Muscle layer of duodenum (tissue), 2 donors: ENCODE results near the gene PUS3.
"Not testable (repeated sequence)": the region's sequence is repeated elsewhere in the genome, so short reads cannot be mapped to it uniquely, and the experiment has no call there.

ENCODE experiments used
- H3K27ac ChIP-seq: one replicate; pipeline ENCODE4 v1.7.0; 2013; ENCODE audit warnings: mild to moderate bottlenecking, low read length
- H3K27me3 ChIP-seq: one replicate; pipeline ENCODE4 v1.7.0; 2013; ENCODE audit warnings: low read depth, mild to moderate bottlenecking, control low read depth, low read length
- H3K36me3 ChIP-seq, 2 donors: one replicate each; pipeline ENCODE4 v1.7.0; 2013; ENCODE audit warnings: low read length in 2 of 2, control low read depth in 1 of 2, mild to moderate bottlenecking in 1 of 2; ENCODE audit not compliant: insufficient read depth in 2 of 2, control insufficient read depth in 1 of 2
- H3K4me1 ChIP-seq, 2 donors: one replicate each; pipeline ENCODE4 v1.7.0; 2013; ENCODE audit warnings: low read length in 2 of 2, mild to moderate bottlenecking in 2 of 2, control low read depth in 1 of 2, moderate library complexity in 1 of 2; ENCODE audit not compliant: insufficient read depth in 2 of 2, control insufficient read depth in 1 of 2
- H3K4me3 ChIP-seq, 2 donors: one replicate each; pipeline ENCODE4 v1.7.0; 2013; ENCODE audit warnings: low read length in 2 of 2, low read depth in 1 of 2, mild to moderate bottlenecking in 1 of 2
- H3K9me3 ChIP-seq, 2 donors: one replicate each; pipeline ENCODE4 v1.7.0; 2013; ENCODE audit warnings: low read length in 2 of 2, control low read depth in 1 of 2, mild to moderate bottlenecking in 1 of 2; ENCODE audit not compliant: control insufficient read depth in 1 of 2
- donor health status: healthy.

Gene PUS3

DNA sequence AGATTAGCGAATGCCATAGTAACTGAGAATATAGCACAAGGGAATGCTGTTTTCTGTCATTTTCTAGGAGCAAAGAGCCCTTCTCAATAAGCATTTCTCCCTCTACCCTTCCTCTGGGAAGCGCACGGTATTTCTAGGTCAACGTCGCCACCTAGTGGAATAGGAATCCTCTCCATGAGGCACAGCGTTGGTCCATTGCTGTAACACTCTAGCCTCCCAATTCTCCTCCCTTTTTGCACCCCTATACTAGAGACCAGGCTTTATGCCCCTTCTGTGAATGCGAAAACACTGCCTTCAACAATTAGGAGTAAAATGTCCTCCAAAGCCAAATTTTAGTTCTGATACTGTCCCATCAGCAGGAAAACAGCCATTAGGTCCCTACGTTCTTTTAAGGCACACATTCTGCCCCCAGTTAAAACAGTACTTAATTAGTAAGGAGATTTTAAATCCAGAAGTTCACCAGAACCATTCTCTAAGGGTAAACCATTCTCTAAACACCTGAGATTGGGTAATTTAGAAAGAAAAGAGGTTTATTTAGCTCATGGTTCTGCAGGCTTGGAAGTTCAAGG is 28.4 kb downstream of the PUS3 start:
- H3K36me3 ChIP-seq = no peaks in the 10 kb centered on the region
- no peaks in the 10 kb centered on the region for H3K4me1 ChIP-seq
- no peak overlapping the region for H3K27ac ChIP-seq
- no peaks in the 10 kb centered on the region for H3K27me3 ChIP-seq
- no peaks in the 10 kb centered on the region for H3K9me3 ChIP-seq
- peak overlapping the region in 1 of 2 donors; percentile 26 for H3K4me3 ChIP-seq

DNA sequence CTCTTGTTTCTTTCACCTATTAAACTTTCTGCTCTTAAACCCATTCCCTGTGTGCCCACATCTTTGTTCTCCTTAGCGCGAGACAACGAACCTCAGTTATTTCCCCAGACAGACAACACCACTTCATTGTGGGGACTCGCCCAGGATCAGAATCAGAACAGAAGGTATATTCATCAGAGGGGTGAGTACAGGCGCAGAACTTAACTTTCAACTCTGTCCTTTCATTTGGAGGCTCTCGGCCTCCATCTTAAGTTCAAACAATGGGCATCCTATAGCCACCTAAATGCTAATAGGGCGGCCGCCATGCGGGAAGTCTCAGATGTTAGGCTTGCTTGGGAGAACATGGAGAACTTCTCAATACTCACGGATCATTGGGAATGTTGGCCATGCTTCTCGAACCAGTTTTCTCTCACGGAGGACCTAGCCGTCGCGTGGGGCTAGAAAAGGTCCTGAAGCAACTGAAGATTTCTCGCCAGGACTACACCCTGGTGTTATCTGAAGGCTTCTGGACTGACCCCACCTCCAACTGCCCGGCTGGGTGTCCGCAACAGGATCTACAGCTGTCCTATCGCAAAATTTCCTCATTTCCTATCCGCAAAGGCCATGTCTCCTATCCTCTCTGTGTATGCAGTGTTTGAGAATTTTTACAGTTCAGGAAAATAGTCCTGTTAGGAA is 29.0 kb downstream of the PUS3 start:
- Histone ChIP-seq H3K27ac (no peak overlapping the region), H3K4me3 (peak overlapping the region in 1 of 2 donors; percentile 26), H3K27me3 (no peaks in the 10 kb centered on the region), H3K4me1 (no peaks in the 10 kb centered on the region), H3K36me3 (no peaks in the 10 kb centered on the region), H3K9me3 (no peaks in the 10 kb centered on the region)

DNA sequence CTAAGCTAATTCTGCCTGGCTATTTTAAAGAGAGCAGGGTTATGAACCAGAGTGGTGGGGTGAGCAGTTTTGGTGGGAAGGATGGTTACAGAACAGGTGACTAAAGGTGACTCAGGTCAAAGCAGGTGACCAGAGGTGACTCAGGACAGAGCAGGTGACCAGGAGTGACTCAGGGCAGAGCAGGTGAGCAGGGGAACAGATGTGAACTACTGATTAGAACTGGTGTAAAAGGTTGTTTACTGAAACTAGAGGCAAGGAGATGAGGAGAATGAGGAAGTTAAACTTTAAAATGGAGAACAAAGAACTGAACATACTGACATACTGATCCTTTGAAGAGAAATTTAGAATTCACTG is 30.9 kb downstream of the PUS3 start:
- H3K27me3 ChIP-seq = no peaks in the 10 kb centered on the region
- H3K4me3 ChIP-seq = no peak overlapping the region
- no peak overlapping the region for H3K27ac ChIP-seq
- no peaks in the 10 kb centered on the region for H3K9me3 ChIP-seq
- H3K4me1 ChIP-seq = no peaks in the 10 kb centered on the region
- no peaks in the 10 kb centered on the region for H3K36me3 ChIP-seq

DNA sequence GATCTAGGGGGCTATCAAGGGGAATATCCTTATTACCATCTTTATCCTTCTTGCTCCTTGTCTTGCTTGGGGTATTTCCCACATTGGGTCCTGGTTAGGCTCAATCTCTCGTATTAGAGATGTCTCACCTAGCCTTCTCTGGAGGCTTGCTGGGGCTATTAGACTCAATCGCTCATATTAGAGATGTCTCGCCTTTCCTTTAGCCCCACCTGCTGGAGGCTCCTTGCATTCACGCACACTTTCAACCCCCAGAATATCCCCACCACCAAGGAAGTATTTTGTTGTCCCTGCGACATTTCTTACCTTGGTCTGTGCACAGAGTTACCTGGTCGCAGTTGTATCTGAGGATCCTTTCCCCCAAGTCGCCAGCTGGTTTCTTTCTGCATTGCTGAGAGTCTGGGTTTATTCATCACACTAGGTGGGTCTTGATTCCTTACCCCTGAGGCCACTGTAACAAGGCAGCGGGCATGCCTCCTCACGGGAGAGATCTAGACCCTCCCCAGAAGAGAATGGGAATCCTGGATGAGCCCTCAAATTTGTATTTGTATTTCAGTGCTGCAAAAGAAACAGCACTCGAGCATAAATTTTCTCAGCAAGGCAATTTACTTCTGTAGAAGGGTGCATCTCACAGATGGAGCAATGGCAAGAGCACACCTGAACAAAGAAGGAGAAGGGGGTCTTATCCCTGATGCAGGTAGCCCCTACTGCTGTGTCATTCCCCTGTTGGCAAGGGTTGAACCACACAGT is 31.4 kb downstream of the PUS3 start:
- no peaks in the 10 kb centered on the region for H3K9me3 ChIP-seq
- no peaks in the 10 kb centered on the region for H3K36me3 ChIP-seq
- no peaks in the 10 kb centered on the region for H3K27me3 ChIP-seq
- H3K4me3 ChIP-seq = no peak overlapping the region
- H3K4me1 ChIP-seq = no peaks in the 10 kb centered on the region
- no peak overlapping the region for H3K27ac ChIP-seq

DNA sequence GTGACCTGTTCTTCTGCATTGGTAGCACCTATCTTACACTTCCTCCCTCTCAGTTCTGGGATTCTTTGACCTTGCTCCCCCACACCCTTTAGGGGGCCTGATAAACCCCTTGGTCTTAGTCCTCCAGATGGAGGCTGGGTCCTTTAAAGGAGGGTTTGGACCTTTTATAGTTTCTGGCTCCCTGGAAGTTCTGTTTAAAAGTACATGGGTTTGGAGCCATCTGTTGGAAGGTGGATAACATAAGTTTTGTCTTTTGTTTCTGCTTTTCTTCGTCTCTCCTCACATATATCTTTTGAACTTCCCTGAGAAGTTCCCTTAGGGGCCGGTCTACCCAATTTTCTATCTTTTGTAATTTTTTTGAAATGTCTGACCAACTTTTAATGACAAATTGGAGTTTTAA is 33.5 kb downstream of the PUS3 start:
- Histone ChIP-seq H3K27me3 (no peaks in the 10 kb centered on the region), H3K4me1 (no peaks in the 10 kb centered on the region), H3K9me3 (no peaks in the 10 kb centered on the region), H3K36me3 (no peaks in the 10 kb centered on the region), H3K27ac (no peak overlapping the region), H3K4me3 (no peak overlapping the region)

DNA sequence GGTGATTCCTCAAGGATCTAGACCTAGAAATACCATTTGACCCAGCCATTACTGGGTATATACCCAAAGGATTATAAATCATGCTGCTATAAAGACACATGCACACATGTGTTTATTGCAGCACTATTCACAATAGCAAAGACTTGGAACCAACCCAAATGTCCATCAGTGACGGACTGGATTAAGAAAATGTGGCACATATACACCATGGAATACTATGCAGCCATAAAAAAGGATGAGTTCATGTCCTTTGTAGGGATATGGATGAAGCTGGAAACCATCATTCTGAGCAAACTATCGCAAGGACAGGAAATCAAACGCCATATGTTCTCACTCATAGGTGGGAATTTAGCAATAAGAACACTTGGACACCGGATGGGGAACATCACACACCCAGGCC is 37.7 kb downstream of the PUS3 start:
- H3K9me3 ChIP-seq, H3K36me3 ChIP-seq, H3K27me3 ChIP-seq, H3K27ac ChIP-seq, H3K4me3 ChIP-seq, H3K4me1 ChIP-seq: not testable (repeated sequence)

DNA sequence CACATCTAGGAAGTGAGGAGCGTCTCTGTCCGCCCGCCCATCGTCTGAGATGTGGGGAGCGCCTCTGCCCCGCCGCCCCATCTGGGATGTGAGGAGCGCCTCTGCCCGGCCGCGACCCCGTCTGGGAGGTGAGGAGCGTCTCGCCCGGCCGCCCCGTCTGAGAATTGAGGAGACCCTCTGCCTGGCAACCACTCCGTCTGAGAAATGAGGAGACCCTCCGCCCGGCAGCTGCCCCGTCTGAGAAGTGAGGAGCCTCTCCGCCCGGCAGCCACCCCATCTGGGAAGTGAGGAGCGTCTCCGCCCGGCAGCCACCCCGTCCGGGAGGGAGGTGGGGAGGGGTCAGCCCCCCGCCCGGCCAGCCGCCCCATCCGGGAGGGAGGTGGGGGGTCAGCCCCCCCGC is 40.2 kb downstream of the PUS3 start:
- not testable (repeated sequence) for H3K27me3 ChIP-seq, H3K4me3 ChIP-seq, H3K9me3 ChIP-seq, H3K27ac ChIP-seq, H3K36me3 ChIP-seq, H3K4me1 ChIP-seq

DNA sequence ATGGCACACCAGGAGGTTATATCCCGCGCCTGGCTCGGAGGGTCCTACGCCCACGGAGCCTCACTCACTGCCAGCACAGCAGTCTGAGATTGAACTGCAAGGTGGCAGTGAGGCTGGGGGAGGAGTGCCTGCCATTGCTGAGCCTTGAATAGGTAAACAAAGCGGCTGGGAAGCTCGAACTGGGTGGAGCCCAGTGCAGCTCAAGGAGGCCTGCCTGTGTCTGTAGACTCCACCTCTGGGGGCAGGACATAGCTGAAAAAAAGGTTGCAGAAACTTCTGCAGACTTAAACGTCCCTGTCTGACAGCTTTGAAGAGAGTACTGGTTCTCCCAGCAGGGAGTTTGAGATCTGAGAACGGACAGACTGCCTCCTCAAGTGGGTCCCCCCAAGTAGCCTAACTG is 45.3 kb downstream of the PUS3 start:
- not testable (repeated sequence) for H3K27me3 ChIP-seq, H3K4me3 ChIP-seq, H3K4me1 ChIP-seq, H3K27ac ChIP-seq, H3K9me3 ChIP-seq, H3K36me3 ChIP-seq

DNA sequence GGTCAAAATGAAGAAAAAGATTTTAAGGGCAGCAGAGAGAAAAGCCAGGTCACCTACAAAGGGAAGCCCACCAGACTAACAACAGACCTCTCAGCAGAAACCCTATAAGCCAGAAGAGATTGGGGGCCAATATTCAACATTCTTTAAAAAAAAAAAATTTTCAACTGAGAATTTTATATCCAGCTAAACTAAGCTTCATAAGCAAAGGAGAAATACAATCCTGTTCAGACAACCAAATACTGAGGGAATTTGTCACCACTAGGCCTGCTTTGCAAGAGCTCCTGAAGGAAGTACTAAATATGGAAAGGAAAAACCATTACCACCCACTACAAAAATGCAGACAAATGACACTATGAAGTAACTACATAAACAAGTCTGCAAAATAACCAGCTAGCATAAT is 56.8 kb downstream of the PUS3 start:
- Histone ChIP-seq H3K9me3 (peaks cover 0 to 33% of the 10 kb centered on the region in 2 donors), H3K36me3 (no peaks in the 10 kb centered on the region), H3K4me1 (no peaks in the 10 kb centered on the region), H3K27me3 (no peaks in the 10 kb centered on the region), H3K27ac (no peak overlapping the region), H3K4me3 (no peak overlapping the region)
